GM19328 (cell line): ENCODE data around the gene KRTAP4-9.
"Not testable (repeated sequence)": the region's sequence is repeated elsewhere in the genome, so short reads cannot be mapped to it uniquely, and the experiment has no call there.

Source experiments
- ATAC-seq: cut with Tn5 transposase; IDR thresholded peaks from one replicate; pipeline ENCODE4 v1.9.1; 2021; ENCODE audit warnings: mild to moderate bottlenecking, moderate library complexity; ENCODE audit not compliant: unreplicated experiment

KRTAP4-9 gene

DNA sequence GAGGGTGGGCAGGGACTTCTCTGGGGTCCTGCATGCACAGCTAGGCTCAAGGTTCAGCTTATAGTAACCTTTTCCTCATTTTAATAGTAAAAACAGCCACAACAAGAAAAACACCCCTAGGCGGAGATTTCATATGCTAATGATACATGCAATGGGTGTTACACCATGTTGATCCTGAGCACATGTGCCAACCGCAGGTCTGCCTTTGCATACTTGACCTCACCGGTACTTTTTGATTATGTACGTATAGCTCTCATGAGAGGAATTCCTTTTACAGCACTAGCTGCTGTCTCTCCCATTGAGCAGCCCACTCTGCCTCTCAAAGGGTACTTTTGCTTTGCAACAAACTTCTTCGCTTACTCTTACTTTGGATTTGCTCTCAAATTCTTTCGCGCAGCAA lies 9.1 kb upstream of the KRTAP4-9 start:
- ATAC-seq: no peak

DNA sequence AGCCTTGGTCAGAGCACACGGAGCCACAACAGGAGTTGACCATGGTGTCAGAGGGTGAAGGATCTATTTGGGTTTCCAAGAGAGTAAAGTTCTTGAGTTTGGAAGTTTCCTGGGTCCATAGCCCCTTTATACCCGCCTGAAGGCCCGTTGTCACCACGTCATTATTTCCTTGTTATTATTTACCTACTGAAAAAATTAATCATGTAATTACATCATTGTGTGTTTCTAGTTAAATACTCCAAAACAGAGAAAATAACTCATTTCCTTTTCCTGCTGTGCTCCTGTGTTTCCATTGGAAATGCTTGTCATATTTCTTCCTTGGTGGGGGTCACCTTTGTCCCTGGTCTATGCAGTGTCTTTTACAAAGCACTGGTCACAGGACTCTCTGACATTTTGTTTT lies 7.1 kb upstream of the KRTAP4-9 start, which contains the start of gene KRTAP4-8:
Gene KRTAP4-8 (minus strand): TSS at position 101 of the 400 bp plus-strand sequence. CDS start 58 bp downstream, at position 43.
- no peak for ATAC-seq

DNA sequence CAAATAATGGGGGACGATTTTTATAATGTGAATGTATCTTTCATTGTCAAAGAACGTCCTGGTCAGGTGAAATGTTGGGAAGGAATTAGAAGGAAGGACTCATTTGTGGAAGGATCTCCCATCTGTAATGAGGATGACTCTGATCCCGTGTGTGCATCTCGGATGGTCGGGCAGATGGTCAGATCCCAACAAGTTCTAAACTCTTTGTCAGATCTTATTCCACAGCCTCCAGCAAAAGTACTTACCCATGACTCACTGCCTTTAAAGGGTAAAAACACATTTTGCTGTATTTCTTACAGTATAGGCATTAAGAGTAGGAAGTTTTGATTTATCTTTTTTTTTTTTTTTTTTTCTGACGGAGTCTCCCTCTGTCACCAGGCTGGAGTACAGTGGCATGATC lies 6.7 kb upstream of the KRTAP4-9 start:
- ATAC-seq: no peak

DNA sequence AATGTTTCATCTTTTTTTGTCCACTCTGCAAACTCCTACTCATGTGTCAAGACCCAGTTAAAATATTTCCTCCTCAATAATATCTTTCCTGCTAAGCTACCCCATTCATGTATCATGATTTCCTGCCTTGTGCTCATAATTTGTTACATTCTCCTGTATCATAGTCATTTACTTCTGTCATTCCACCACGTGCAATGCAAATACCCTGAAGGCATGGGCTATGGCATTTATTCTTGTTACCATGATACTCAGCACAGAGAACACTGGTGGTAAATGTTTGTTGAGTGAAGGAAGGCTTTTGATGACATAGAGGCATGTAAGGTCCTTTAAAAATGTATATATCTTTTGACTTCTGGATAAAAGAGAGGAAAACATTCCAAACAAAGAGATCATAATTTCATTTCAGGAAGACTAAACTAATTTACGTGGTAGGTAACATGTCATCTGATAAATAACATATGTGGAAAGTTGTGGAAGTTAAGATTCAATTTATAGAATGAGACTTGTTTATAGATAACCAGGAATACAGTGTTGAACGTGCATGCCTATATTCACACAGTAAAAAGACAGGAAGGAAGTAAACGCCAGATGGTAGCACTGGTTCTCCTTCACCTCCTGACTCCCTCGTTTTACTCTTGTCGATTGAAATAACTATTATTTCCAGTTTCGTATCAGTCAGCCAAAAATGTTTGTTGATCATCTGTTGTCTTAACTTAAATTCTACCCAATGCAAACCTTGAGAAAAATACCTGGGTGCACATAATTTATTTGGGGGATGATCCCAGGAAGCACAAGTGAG lies 5.3 kb upstream of the KRTAP4-9 start:
- ATAC-seq: not testable (repeated sequence)

DNA sequence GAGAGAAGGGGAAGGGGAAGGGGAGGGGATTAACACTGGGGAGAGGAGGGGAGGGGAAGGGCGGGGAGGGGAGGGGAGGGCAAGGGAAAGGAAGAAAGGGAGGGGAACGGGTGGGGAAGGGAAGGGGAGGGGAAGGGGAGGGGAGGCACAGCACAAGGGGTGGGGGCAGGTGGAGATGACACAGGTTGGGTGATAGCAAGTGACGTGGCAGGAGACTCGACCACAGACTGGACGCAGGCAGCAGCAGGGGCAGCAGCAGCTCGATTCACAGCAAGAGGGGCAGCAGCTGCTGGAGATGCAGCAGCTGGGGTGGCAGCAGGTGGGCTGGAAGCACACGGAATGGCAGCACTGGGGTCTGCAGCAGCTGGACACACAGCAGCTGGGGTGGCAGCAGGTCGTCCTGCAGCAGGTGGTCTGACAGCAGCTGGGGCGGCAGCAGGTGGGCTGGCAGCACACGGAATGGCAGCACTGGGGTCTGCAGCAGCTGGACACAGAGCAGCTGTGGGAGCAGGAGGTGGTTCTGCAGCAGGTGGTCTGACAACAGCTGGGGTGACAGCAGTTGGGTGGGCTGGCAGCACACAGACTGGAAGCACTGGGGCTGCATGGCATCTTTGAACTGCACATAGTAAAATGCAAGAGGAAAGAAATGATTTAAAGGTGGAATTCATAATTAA lies 3.5 kb upstream of the KRTAP4-9 start, which contains the start of gene KRTAP4-16:
Gene KRTAP4-16 (minus strand): TSS at position 624 of the 674 bp plus-strand sequence. CDS start 0 bp downstream, at position 624.
- no peak for ATAC-seq

DNA sequence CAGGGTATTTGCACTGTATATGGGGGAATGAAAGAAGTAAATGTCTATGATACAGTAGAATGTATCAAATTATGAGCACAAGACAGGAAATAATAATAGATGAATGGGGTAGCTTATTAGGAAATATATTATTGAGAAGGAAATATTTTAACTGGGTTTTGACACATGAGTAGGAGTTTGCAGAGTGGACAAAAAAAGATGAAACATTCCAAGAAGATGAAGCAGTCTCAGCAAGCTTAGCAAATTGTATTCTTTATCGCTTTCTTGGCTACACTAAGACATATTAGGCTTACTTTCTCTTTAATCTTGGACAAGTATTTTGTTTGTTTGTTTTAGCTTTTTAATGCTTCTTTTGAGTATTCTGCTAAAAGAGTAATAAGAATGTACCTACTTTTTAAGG lies 1.3 kb upstream of the KRTAP4-9 start:
- ATAC-seq: no peak

DNA sequence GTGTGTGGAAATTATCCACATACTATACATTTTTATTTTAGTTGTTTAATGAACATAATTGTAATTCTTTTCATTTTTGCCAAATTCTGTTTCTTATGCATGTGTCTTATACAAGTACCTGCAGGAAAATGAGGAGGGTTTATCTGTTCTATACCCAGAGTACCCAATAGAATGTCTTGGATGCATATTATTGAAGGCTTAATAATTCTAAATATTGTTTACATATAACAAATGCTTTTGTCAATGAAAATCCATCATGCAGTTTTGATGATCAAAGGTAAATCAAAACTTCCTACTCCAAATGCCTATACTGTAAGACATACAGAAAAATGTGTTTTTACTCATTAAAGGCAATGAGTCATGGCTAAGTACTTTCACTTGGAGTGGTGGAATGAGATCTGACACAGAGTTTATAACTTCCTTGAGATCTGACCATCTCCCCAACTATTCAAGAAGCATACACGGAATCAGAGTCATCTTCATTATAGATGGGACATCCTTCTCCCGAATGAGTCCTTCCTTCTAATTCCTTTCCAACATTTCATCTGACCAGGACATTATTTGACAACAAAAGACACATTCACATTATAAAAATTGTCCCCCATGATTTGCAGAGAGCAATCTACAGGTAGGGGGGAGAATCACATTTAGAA lies 677 bp upstream of the KRTAP4-9 start:
- not testable (repeated sequence) for ATAC-seq

DNA sequence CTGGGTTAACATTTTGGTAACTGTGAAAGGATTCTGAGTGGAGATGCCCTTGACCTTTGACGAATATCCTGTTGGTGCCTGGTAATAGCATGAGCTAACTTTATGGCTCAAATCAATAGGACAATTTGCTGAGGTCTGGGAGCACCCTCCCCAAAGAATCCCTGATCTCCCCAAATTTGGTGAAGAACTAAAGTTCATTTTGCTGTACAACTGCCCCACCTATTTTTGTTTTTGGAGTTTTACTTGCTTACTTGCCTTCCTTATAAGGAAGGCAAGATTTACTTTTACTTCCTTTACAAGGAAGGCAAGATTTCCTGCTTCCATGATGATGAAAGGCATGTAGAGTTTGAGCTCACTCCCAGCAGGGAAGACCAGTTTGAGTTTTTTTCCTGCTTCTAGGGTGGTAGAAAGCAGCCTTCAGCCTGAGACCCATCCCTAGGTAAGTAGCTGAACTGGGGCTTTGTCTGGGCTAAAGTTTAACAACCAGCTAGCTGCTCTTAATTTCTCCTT lies 2.8 kb downstream of the KRTAP4-9 start:
- no peak for ATAC-seq

DNA sequence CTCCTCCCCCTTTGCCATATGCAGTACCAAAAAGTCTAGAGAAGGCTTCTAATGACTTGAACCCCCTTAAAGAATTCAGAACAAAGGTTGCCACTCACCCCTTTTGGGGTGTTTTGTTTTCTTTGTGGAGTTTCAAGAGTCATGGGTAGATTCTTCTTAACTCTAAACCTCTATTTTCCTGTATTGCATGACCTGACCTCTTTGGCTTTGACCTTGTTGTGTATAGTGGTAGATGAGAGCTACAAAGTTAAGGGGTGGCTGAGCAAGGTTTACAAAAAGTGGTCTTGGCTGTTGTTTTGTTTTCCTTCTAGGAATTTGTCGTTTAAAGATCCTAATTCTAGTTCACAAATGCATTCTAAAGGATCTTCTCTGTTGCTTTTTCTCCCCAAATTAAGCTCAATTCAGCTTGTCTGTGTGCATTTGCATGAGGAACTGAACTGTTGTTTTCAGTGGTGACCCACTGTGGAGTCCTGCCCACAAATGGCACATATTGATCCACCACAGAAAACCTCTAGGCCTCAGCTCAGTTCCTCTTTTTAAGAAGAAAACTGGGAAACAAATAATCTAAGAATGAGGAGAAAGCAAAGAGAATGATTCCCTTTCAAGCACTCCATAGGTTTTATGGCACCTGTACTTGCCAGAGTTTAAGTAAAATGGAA lies 3.7 kb downstream of the KRTAP4-9 start:
- ATAC-seq: not testable (repeated sequence)

DNA sequence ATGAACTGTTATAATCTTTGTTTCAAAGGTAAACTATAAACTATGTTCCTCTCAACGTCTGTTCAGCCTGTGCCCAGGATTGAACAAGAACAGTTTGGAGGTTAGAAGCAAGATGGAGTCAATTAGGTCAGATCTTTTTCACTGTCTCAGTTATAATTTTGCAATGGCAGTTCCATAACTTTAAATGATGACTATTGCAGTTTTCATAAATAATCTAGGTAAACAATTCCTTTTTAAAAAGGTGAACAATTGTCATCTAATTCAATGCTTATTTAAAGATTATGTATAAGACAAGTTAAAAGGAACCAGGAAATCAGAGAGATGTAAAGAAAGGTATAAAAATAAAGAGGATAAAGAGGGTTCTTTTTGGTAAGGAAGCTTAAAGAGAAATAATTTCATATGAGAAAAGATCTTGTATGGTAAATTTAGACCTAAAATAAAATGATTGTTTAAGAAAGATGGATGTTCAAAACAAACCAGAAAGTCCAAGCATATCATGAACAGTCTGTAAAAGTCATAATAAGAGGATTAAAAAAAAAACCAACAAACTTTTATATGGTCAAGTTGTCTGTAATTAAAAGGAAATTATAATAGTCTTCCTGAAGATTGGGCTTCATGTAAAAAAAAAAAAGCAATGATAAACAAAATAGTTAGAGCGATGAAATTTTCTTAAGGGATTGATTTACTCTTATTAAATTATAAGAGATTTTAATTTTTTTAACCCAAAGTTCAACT lies 6.1 kb downstream of the KRTAP4-9 start:
- ATAC-seq: no peak

DNA sequence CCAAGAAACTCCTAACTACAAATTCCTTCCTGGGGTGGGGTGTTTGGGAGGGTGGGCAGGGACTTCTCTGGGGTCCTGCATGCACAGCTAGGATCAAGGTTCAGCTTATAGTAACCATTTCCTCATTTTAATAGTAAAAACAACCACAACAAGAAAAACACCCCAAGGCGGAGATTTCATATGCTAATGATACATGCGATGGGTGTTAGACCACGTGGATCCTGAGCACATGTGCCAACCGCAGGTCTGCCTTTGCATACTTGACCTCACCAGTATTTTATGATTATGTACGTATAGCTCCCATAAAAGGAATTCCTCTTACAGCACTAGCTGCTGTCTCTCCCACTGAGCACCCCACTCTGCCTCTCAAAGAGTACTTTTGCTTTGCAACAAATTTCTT lies 11.1 kb downstream of the KRTAP4-9 start:
- ATAC-seq: no peak

DNA sequence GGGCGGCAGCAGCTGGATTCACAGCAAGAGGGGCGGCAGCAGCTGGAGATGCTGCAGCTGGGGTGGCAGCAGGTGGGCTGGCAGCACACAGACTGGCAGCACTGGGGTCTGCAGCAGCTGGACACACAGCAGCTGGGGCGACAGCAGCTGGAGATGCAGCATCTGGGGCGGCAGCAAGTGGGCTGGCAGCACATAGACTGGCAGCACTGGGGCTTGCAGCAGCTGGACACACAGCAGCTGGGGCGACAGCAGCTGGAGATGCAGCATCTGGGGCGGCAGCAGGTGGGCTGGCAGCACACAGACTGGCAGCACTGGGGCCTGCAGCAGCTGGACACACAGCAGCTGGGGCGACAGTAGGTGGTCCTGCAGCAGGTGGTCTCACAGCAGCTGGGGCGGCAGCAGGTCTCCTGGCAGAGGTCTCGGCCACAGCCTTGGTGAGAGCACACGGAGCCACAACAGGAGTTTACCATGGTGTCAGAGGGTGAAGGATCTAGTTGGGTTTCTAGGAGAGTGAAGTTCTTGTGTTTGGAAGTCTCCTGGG lies 12.7 kb downstream of the KRTAP4-9 start, which contains the start of gene KRTAP4-11:
Gene KRTAP4-11 (minus strand): TSS at position 528 of the 541 bp plus-strand sequence. CDS start 58 bp downstream, at position 470.
- ATAC-seq: not testable (repeated sequence)

DNA sequence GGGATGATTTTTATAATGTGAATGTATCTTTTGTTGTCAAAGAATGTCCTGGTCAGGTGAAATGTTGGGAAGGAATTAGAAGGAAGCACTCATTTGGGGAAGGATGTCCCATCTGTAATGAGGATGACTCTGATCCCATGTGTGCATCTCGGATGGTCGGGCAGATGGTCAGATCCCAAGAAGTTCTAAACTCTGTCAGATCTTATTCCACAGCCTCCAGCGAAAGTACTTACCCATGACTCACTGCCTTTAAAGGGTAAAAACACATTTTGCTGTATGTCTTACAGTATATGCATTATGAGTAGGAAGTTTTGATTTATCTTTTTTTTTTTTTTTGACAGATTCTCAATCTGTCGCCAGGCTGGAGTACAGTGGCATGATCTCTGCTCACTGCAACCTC lies 13.5 kb downstream of the KRTAP4-9 start:
- ATAC-seq: no peak

DNA sequence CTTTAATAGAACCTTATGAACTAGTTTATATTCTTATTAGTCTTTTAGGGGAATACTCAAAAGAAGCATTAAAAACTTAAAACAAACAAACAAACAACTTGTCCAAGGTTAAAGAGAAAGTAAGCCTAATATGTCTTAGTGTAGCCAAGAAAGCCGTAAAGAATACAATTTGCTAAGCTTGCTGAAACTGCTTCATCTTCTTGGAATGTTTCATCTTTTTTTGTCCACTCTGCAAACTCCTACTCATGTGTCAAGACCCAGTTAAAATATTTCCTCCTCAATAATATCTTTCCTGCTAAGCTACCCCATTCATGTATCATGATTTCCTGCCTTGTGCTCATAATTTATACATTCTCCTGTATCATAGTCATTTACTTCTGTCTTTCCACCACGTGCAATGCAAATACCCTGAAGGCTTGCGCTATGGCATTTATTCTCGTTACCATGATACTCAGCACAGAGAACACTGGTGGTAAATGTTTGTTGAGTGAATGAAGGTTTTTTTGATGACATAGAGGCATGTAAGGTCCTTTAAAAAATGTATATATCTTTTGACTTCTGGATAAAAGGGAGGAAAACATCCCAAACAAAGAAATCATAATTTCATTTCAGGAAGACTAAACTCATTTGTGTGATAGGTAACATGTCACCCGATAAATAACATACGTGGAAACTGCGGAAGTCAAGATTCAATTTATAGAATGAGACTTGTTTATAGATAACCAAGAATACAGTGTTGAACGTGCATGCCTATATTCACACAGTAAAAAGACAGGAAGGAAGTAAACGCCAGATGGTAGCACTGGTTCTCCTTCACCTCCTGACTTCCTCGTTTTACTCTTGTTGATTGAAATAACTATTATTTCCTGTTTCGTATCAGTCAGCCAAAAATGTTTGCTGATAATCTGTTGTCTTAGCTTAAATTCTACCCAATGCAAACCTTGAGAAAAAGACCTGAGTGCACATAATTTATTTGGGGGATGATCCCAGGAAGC lies 14.8 kb downstream of the KRTAP4-9 start:
- not testable (repeated sequence) for ATAC-seq

DNA sequence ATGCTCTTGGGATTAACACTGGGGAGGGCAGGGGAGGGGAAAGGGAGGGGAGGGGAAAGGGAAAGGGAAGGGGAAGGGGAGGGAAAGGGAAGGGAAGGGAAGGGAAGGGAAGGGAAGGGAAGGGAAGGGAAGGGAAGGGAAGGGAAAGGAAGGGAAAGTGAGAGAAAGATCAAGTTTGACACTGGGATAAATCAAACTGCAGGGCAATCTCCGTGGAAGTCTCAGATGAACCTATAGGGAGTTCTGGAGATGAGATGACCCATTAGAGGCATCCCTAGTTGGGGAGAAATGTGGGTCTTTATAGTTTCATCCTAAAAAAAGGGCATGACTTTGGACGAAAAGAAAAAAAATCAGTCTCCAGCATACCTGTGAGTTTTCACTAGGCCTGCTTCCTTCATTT lies 16.6 kb downstream of the KRTAP4-9 start:
- ATAC-seq: no peak

DNA sequence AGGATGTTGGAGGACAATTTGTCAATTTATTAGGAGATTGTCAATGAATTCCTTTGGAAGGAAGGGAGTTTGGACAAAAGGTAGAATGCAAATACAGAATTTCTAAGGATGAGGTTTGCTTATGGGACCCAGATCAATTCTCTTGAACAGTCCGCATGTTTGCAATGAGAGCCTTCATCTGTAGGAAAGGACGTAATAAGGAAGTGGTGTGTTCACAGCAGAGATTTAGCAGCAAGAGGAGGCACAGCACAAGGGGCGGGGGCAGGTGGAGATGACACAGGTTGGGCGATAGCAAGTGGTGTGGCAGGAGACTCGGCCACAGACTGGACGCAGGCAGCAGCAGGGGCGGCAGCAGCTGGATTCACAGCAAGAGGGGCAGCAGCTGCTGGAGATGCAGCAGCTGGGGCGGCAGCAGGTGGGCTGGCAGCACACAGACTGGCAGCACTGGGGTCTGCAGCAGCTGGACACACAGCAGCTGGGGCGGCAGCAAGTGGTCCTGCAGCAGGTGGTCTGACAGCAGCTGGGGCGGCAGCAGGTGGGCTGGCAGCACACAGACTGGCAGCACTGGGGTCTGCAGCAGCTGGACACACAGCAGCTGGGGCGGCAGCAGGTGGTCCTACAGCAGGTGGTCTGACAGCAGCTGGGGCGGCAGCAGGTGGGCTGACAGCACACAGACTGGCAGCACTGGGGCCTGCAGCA lies 18.3 kb downstream of the KRTAP4-9 start:
- ATAC-seq: not testable (repeated sequence)

DNA sequence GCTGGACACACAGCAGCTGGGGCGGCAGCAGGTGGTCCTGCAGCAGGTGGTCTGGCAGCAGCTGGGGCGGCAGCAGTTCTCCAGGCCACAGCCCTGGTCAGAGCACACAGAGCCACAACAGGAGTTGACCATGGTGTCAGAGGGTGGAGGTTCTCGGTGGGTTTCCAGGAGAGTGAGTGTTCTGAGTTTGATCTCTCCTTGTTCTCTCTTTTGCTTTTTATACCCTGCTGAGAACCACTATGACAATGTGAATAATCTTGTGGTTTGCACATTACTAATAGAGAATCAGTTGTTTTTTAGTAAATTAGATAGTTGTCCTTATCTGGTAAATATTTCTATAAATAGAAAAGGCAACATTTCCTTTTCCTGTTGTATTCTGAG lies 18.8 kb downstream of the KRTAP4-9 start, which contains the start of gene KRTAP4-12:
Gene KRTAP4-12 (minus strand): TSS at position 192 of the 381 bp plus-strand sequence. CDS start 60 bp downstream, at position 132.
- ATAC-seq: not testable (repeated sequence)

DNA sequence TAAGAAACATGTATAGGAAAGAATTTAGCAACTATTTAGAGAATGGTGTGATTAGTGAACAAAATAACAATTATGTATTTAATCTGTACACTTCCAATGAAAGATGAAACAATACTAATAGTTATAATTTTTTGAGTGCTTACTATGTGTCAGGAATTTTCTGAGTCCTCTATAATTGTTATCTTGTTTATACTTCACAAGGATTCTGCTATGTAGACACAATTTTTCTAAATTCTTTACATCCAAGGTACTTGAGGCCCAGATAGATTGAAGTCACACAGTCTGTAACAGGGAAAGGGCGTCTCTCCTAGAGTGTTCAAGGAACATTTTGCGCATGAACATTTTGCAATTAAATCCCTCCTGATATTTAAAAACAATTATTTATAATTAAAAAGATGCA lies 19.9 kb downstream of the KRTAP4-9 start:
- no peak for ATAC-seq
